A549 treated with RU486 at 1 μM for 4 hours (cell line): ENCODE results near the gene PLOD2. TPM values are rescaled to one million over a fixed set of nuclear protein-coding genes. Genes with fewer than 3 reads are reported as not detected.

Experiments used
- total RNA-seq: library from RNA; stranded (reverse); fragments of 200-300 nt; extraction: Qiagen RNA extraction; gene quantifications from 5 replicates; pipeline ENCODE4 v1.2.3, GENCODE V29; 2022; ENCODE audit warnings: low read depth

Gene PLOD2
- 60.3 to 153 TPM (median 135 TPM) in 5 replicates for total RNA-seq

DNA sequence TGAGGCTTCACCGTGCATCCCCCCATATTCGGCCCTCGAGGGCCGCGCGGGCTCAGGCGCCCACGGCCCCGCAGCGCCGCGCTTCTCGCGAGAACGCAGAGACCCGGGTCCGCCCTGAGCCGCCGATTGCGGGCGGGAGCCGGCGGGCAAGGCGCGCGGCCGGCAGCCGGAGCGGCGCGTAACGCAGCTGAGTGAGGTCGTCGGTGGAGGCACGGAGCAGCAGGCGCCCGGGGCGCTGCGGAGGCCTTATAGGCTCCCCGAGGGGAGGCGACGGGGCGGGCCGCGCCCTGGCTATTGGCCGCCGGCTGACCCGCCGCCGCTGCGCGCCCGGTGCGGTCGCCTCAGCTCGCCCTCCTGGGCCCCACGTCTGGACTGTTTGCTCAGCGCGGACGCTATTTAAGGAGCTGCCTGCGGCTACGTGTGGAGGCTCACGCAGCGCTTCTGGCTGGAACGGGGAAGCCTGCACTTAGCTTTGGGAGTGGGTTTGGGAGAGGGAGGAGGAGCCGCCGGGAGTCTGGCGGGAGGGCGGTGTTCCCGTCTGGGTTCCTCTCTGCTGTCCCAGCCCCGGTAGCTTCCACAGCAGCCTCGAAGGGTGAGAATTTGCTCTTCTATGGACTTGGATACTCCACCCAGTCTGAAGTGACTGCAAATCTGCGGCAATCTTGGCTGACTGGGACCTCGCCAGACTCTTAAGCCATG, at the start of gene PLOD2:
Gene PLOD2, minus strand, starts transcription at position 221 of the 699 bp plus-strand sequence. Its CDS starts 195 bp downstream, at position 26.

Other genes starting within 250 kb of the PLOD2 start
- gene PLSCR4, start 89.9 kb upstream of the PLOD2 start, total RNA-seq, result 3.9 to 7.0 TPM (median 4.6 TPM) in 5 replicates